Peyer's patch (tissue), 4 donors: Measurements from ENCODE around the gene PAK2. TPM values are rescaled to one million over a fixed set of nuclear protein-coding genes. Genes with fewer than 3 reads are reported as not detected.
"Not testable (repeated sequence)": the region's sequence is repeated elsewhere in the genome, so short reads cannot be mapped to it uniquely, and the experiment has no call there.

ENCODE experiments used
- DNase-seq, 3 donors: peaks; one replicate each; pipeline ENCODE4 v3.0.0-alpha.2; 2017 to 2019
- H3K27ac ChIP-seq, 4 donors: fragments of 200-600 bp; sonication (generic); one replicate each; pipeline ENCODE4 v1.5.1; 2016 to 2019
- H3K27me3 ChIP-seq, 2 donors: fragments of 200-600 bp; sonication (generic); one replicate each; pipeline ENCODE4 v1.5.1; 2019
- H3K36me3 ChIP-seq, 3 donors: fragments of 200-600 bp; sonication (generic); one replicate each; pipeline ENCODE4 v1.5.1; 2016 to 2019
- H3K4me1 ChIP-seq, 4 donors: fragments of 200-600 bp; sonication (generic); one replicate each; pipeline ENCODE4 v1.5.1; 2016 to 2019
- H3K4me3 ChIP-seq, 4 donors: fragments of 200-600 bp; sonication (generic); 1 replicate in 3 of 4; 2 replicates in 1 of 4; pipeline ENCODE4 v1.5.1; 2016 to 2019; ENCODE audit warnings: mild to moderate bottlenecking in 1 of 4
- H3K9me3 ChIP-seq, 4 donors: fragments of 200-600 bp; sonication (generic); one replicate each; pipeline ENCODE4 v1.5.1; 2016 to 2019; ENCODE audit warnings: mild to moderate bottlenecking in 1 of 4
- POLR2A ChIP-seq, 2 donors: fragments of 450-650 bp; IDR thresholded peaks; one replicate each; pipeline ENCODE4 v1.5.1; 2017; ENCODE audit warnings: antibody characterized with exemption in 2 of 2, mild to moderate bottlenecking in 2 of 2, moderate library complexity in 2 of 2
- total RNA-seq, 4 donors: library from RNA; depleted of rRNA; stranded (reverse); fragments of >200 nt; gene quantifications; one replicate each; pipeline ENCODE4 v1.1.0, GENCODE V29; 2016
- TF ChIP-seq, protein P1 (sequence below), 6 experiments: fragments of 450-650 bp in 4 of 6; fragments of 200-600 bp in 2 of 6; sonication (generic) in 1 of 6; IDR thresholded peaks; one replicate each; pipeline ENCODE4 v1.5.1; 2017 to 2019; ENCODE audit warnings: antibody characterized with exemption in 6 of 6, mild to moderate bottlenecking in 3 of 6, moderate library complexity in 1 of 6

Gene PAK2
- total RNA-seq, 4 donors from 2014 or later, result 42.9 to 65.2 (median 53.5) TPM

DNA sequence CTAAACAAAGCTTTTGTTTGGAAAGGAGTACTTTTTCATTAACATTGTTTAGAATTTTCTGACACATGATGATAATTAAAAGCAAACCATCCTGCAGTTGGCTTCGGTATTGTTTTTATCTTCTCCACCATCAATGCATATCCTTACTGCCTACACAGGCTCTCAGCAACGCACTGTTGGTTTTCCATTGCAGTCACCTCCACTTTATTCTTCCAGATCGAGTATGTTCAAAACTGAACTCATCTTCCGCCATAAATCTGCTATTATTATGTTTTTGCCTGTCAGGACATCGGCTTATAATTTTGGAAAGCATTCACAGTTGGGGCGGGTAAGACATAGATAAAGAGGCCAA is 127.5 kb downstream of the PAK2 start:
- Histone ChIP-seq H3K36me3 (peaks cover 0 to 9% (median 0%) of the 10 kb centered on the region in 3 donors), H3K27ac (peak overlapping the region; percentile 88 to 97 (median 93)), H3K9me3 (no peaks in the 10 kb centered on the region), H3K27me3 (no peaks in the 10 kb centered on the region), H3K4me3 (peak overlapping the region; percentile 71 to 90 (median 80)), H3K4me1 (peaks cover 0 to 24% (median 7%) of the 10 kb centered on the region in 4 donors)
- TF ChIP-seq, protein P1, sequence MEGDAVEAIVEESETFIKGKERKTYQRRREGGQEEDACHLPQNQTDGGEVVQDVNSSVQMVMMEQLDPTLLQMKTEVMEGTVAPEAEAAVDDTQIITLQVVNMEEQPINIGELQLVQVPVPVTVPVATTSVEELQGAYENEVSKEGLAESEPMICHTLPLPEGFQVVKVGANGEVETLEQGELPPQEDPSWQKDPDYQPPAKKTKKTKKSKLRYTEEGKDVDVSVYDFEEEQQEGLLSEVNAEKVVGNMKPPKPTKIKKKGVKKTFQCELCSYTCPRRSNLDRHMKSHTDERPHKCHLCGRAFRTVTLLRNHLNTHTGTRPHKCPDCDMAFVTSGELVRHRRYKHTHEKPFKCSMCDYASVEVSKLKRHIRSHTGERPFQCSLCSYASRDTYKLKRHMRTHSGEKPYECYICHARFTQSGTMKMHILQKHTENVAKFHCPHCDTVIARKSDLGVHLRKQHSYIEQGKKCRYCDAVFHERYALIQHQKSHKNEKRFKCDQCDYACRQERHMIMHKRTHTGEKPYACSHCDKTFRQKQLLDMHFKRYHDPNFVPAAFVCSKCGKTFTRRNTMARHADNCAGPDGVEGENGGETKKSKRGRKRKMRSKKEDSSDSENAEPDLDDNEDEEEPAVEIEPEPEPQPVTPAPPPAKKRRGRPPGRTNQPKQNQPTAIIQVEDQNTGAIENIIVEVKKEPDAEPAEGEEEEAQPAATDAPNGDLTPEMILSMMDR (IDR thresholded peaks at IDR 0.05), result no peak
- TF ChIP-seq POLR2A (IDR thresholded peaks at IDR 0.05), result no peak
- no peak for DNase-seq

DNA sequence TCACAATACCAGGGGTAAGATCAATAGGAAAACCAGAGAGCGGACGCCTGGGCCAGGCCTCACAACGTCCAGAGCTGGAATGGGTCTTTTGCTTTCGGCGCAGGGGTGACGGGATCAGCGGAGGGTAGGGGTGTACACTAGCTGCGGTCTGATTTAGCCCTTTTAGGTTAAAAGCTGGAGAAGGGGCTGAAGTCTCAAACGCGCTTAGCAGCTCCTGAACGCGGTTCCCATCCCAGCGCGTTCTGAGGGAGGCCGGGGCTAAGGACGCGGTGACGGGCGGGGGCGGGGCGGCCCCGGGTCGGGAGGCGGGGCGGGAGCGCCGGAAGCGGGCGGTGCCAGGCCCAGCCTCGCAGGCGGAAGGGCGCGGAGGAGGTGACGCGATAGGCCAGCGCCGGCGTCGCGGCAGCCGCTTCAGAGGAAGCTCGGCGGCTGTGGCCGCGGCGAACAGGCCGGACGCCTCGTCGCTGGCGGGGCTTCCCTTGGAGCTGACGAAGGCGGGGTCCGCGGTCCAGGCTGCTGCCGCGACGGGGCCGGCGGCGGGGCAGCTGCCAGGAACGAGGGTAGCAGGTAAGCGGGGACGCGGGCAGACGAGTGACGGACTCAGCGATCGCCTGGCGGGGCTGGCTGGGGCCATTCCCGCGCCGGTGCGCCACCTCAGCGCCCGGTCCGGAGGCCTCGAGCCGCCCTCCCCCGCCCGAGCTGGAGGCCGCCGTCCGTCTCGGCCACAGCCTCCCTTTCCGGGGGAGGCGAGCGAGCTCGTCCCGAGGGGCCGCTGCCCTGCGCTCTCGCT is 128.0 kb downstream of the PAK2 start, which contains the start of gene SENP5:
Gene SENP5 (plus strand): TSS at position 414 of the 790 bp plus-strand sequence. CDS start 17,262 bp downstream, outside the sequence.
- H3K4me1 ChIP-seq, result peaks cover 0 to 24% (median 7%) of the 10 kb centered on the region in 4 donors

DNA sequence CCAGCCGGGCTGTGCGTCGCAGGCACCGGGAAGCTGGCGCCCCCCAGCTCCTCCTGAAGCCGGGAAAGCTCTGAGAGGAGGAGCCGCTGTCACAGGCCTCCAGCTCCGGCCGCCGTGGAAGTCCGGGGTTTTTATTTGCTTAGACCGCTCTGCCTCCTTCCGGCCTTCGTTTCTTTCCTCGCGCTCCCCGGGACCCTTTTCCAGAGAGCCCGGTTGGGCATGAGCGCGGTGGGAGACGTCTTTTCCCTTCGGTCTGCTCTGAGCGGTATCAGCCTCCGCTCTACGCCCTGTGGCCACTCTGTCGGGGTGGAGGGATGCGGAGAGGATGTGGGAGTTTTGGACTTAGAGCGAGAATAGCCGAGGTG is 128.6 kb downstream of the PAK2 start:
- no peaks in the 10 kb centered on the region for H3K9me3 ChIP-seq
- TF ChIP-seq POLR2A (IDR thresholded peaks at IDR 0.05), result no peak
- TF ChIP-seq, protein P1 (IDR thresholded peaks at IDR 0.05), result no peak
- peak in 1 of 3 donors; percentile 47 for DNase-seq

More for the DNA sequence above, 128.0 kb downstream of the PAK2 start, which contains the start of gene SENP5:
- peak; percentile 87 to 96 (median 96) for DNase-seq
- Histone ChIP-seq H3K27me3 (no peaks in the 10 kb centered on the region), H3K36me3 (peaks cover 0 to 9% (median 0%) of the 10 kb centered on the region in 3 donors), H3K9me3 (no peaks in the 10 kb centered on the region), H3K4me3 (peak within 1 kb of the TSS; percentile 71 to 90 (median 80)), H3K27ac (peak within 1 kb of the TSS; percentile 88 to 97 (median 93))
- peak; percentile 95 to 97 for TF ChIP-seq POLR2A (IDR thresholded peaks at IDR 0.05)
- TF ChIP-seq, protein P1 (IDR thresholded peaks at IDR 0.05), result no peak

DNA sequence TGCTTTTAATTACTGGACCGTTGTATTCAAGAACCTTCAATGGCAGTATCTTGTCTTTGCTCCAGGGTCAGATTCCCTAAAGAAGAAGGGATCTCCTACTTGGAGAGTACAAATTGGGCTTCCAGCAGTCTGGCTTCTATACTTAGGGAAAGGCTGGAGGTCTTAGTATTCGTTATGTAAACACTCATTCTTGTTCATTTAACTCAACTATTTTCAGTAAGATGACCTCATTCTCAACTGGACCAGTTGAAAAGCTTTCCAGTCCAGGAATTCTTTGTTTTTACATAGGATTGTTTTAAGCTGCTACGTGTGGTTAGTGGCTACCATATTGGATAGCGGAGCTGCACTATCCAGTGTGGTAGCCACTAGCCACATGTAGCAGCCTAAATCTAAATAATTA is 132.7 kb downstream of the PAK2 start:
- TF ChIP-seq, protein P1 (IDR thresholded peaks at IDR 0.05), result no peak
- TF ChIP-seq POLR2A (IDR thresholded peaks at IDR 0.05), result no peak
- Histone ChIP-seq H3K9me3 (no peaks in the 10 kb centered on the region), H3K27ac (no peak overlapping the region), H3K4me3 (no peak overlapping the region), H3K36me3 (peaks cover 0 to 9% (median 0%) of the 10 kb centered on the region in 3 donors), H3K27me3 (no peaks in the 10 kb centered on the region), H3K4me1 (peaks cover 0 to 18% (median 7%) of the 10 kb centered on the region in 4 donors)
- no peak for DNase-seq

More for the DNA sequence above, 128.6 kb downstream of the PAK2 start:
- H3K36me3 ChIP-seq, result peaks cover 0 to 9% (median 0%) of the 10 kb centered on the region in 3 donors
- peak overlapping the region; percentile 71 to 90 (median 80) for H3K4me3 ChIP-seq
- no peaks in the 10 kb centered on the region for H3K27me3 ChIP-seq
- peaks cover 0 to 24% (median 7%) of the 10 kb centered on the region in 4 donors for H3K4me1 ChIP-seq
- H3K27ac ChIP-seq, result peak overlapping the region; percentile 88 to 97 (median 93)

DNA sequence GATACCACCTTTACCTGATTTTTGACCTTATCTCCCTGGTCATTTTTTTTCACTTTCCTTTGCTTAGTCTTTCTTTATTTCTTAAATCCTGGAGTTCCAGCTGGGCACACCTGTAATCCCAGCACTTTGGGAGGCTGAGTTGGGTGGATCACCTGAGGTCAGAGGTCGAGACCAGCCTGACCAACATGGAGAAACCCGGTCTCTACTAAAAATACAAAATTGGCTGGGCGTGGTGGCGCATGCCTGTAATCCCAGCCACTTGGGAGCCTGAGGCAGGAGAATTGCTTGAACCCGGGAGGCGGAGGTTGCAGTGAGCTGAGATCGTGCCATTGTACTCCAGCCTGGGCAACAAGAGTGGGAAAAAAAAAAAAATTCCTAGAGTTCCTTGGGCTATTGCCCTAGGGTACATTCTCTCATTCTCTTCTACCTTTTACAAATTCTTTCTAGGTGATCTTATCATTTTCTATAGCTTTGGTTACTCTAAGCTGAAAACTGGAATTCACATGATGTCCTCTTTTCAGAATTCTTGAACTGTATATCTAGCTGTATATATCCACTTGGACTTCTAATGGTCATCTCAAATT is 134.9 kb downstream of the PAK2 start:
- not testable (repeated sequence) for H3K36me3 ChIP-seq

DNA sequence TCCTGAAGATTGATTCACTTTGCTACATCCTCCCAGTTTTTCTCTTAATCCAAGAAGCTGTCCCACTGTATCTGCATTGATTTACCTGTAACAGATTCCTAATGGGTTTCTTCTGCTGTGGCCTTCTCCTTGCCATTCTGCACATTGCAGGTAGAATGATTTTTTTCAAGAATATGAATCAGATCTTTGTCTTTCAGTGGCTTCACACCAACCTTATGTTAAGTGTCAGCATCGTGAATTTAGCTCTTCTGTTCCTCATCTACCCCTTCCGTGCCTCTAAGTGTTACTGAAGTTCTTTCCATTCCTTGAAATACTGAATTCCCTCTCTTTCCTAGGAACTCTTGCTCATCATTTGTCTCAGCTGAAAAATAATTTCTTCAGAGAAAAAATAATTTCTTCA is 135.6 kb downstream of the PAK2 start:
- no peaks in the 10 kb centered on the region for H3K27me3 ChIP-seq
- no peak overlapping the region for H3K27ac ChIP-seq
- no peaks in the 10 kb centered on the region for H3K4me1 ChIP-seq
- no peaks in the 10 kb centered on the region for H3K9me3 ChIP-seq
- peaks cover 0 to 9% (median 0%) of the 10 kb centered on the region in 3 donors for H3K36me3 ChIP-seq
- no peak overlapping the region for H3K4me3 ChIP-seq
- no peak for DNase-seq
- TF ChIP-seq, protein P1 (IDR thresholded peaks at IDR 0.05), result no peak
- TF ChIP-seq POLR2A (IDR thresholded peaks at IDR 0.05), result no peak

More for the DNA sequence above, 134.9 kb downstream of the PAK2 start:
- H3K9me3 ChIP-seq, H3K4me3 ChIP-seq, H3K27ac ChIP-seq, DNase-seq, H3K4me1 ChIP-seq, H3K27me3 ChIP-seq: not testable (repeated sequence)
